NT2/D1 (cell line): ENCODE results near the gene DUSP2.

Experiments
- DNase-seq: peaks from one replicate; pipeline ENCODE4 v3.0.0-alpha.2; 2011; ENCODE audit warnings: low read depth, low spot score
- H3K27me3 ChIP-seq: 2 replicates; pipeline ENCODE4 v1.6.0; 2011; ENCODE audit warnings: mild to moderate bottlenecking; ENCODE audit not compliant: insufficient read length, insufficient read depth
- H3K36me3 ChIP-seq: 2 replicates; pipeline ENCODE4 v1.6.1; 2011; ENCODE audit warnings: mild to moderate bottlenecking, low read length, mixed read lengths; ENCODE audit not compliant: insufficient read depth, insufficient read length
- H3K4me1 ChIP-seq: 2 replicates; pipeline ENCODE4 v1.5.1; 2011; ENCODE audit not compliant: insufficient read depth, insufficient read length
- H3K4me3 ChIP-seq: 2 replicates; pipeline ENCODE4 v1.5.1; 2011; ENCODE audit warnings: low read depth; ENCODE audit not compliant: insufficient read length
- H3K9ac ChIP-seq: 2 replicates; pipeline ENCODE4 v1.6.0; 2011; ENCODE audit warnings: low read depth; ENCODE audit not compliant: insufficient read length
- H3K9me3 ChIP-seq: 2 replicates; pipeline ENCODE4 v1.5.1; 2011; ENCODE audit warnings: mild to moderate bottlenecking, low read length; ENCODE audit not compliant: insufficient read depth
- SUZ12 ChIP-seq: IDR thresholded peaks from 2 replicates; pipeline ENCODE4 v1.6.1; 2011; ENCODE audit not compliant: insufficient read length, insufficient read depth; ENCODE audit errors: extremely low read depth
- YY1 ChIP-seq: IDR thresholded peaks from 2 replicates; pipeline ENCODE4 v1.6.1; 2011; ENCODE audit not compliant: insufficient read length, insufficient read depth
- ZNF274 ChIP-seq: IDR thresholded peaks from 2 replicates; pipeline ENCODE4 v1.6.1; 2011; ENCODE audit warnings: mild to moderate bottlenecking, low read depth, low read length

DUSP2 gene

DNA sequence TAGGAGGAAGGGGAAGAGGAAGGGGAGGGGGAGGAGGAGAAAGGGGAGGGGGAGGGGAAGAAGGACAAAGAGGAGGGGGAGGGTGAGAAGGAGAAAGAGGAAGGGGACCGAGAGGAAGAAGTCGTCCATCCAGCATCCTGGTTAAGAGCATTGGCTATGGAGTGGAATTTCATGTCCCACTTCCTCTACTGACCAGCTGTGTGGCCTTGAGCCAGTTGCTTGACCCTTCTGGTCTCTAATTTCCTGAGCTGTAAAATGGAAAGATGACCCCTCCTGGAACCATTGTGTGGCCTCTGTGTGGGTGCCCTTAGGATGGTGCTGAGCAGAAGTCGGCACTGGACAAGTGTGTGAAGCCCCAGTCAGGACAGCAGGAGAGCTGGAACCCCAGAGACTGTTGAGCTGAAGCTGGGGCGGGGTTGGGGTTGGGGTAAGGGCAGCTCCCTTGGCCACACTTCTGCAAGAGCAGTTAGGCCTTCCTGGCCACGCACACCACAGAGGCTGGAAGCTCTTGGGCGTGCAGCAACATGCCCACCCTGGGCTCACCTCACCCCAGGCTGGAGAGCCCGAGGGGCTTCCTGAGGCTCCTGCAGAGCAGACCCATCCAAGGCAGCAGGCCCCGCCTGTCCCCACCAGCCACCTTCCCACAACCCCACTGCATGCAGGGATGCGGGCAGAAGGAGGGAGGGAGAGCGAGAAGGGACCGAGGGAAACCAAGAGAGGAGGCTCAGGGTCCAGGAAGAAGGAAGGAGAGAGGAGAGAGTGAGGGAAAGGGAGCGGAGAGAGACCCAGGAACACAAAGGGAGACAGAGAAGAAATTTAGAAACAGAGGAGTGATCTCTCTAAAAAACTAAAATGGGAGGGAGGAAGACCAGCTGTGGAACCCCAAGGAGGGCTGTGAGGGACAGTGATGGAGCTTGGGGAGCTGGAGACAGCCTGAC lies 45.1 kb downstream of the DUSP2 start:
- Histone ChIP-seq H3K9me3 (peaks cover 7% of the 10 kb centered on the region; the same call in 1 of the 2 replicates), H3K4me1 (peaks cover 15% of the 10 kb centered on the region), H3K27me3 (no peaks in the 10 kb centered on the region), H3K36me3 (no peaks in the 10 kb centered on the region), H3K9ac (no peak overlapping the region), H3K4me3 (no peak overlapping the region)
- TF ChIP-seq YY1 = no peak
- no peak for TF ChIP-seq ZNF274
- no peak for TF ChIP-seq SUZ12
- DNase-seq = no peak

DNA sequence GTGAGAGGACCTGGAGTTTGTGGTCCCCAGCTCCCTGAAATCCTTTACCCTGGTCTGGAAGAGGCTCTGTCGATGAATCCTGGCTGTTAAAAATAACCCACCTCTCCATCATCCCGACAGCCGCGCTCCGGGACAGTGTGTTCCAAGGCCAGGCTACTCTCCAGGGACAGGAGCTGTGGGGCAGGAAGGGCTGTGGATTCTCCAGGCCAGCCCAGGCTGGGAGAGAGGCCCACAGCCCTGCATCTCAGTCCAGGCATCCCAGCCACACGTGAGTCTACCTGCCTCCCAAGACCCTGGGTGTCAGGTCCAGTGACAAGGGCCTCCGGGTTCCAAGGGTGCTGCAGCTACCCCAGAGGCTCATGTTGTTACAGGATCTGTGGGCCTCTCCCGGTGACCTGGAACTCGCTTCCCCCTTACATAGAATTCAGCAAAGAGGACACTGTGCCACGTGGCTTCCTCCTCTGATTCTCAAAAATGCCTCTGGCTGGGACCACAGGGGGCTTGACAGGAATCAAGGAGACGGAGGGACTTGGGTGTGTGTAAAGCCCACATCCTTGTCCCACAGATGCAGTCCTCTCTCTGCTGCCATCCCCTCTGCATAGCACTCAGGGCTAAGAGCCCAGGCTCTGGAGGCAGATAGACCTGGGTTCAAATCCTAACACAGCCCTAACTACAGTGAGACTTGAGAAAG lies 46.2 kb downstream of the DUSP2 start:
- no peaks in the 10 kb centered on the region for H3K27me3 ChIP-seq
- H3K36me3 ChIP-seq = no peaks in the 10 kb centered on the region
- TF ChIP-seq ZNF274 (no peak), YY1 (no peak), SUZ12 (no peak)
- no peaks in the 10 kb centered on the region for H3K9me3 ChIP-seq
- H3K9ac ChIP-seq = no peak overlapping the region
- DNase-seq = no peak
- H3K4me3 ChIP-seq = no peak overlapping the region
- H3K4me1 ChIP-seq = peaks cover 12% of the 10 kb centered on the region

DNA sequence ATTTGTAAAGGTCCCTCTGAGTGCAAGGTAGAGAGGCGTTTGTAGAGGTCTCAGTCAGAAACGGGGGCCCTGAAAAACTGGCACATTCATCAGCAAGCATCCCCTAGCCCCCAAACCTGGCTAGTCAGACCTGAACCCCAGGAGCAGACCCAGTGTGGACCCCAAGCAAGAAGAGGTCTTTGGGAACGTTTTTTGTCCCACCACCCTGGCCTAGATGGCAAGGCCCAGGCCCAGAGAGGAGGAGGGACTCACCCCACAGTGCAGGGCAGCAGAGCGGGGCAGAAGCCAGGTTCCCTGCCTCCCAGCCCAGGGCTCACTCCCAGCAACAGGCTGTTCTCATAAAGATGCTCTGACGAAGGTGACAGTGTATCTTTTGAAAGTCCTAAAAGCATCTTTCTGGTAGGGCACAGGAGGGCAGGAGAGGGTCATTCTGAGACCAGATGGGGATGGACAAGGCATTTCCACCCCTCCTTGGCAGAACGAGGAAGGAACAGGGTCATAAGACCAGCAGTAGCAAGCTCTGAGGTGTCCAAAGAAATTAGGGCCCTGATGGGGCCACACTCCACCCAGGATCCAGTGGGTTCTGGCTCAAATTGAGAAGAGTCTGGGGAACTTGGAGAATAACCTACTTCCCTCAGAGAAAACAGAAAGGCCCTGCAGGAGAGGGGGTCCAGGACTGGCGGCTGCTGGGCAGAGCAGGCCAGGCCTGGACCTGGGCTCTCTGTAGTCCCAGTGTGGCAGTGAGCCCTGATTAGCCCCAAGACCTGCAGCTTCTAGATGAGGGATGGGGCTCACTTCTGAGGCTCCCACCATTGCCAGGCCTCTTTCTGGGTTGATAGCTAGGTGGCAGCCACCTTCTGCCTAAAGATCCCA lies 47.1 kb downstream of the DUSP2 start:
- no peak overlapping the region for H3K9ac ChIP-seq
- H3K4me3 ChIP-seq = no peak overlapping the region
- no peaks in the 10 kb centered on the region for H3K36me3 ChIP-seq
- TF ChIP-seq ZNF274 (no peak), YY1 (no peak), SUZ12 (no peak)
- no peaks in the 10 kb centered on the region for H3K27me3 ChIP-seq
- DNase-seq = no peak
- peaks cover 6% of the 10 kb centered on the region for H3K4me1 ChIP-seq
- peaks cover 6% of the 10 kb centered on the region for H3K9me3 ChIP-seq

DNA sequence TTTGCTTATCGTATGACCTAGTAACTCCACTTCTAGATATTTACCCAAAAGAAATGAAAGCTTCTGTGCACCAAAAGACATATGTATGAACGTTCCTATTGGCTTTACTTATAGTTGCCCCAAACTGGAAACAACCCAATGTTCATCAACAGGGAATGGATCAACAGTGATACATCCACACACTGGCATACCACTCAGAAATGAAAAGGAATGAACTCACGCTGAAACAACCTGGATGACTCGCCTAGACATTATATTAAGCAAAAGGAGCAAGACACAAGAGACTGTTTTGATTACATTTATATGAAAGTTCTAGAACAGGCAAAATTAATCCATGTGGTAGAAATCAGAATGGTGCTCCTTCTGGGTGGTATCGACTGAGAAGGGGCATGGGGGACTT lies 47.8 kb downstream of the DUSP2 start:
- TF ChIP-seq ZNF274 (no peak), SUZ12 (no peak), YY1 (no peak)
- H3K4me3 ChIP-seq = no peak overlapping the region
- no peaks in the 10 kb centered on the region for H3K36me3 ChIP-seq
- no peak overlapping the region for H3K9ac ChIP-seq
- H3K4me1 ChIP-seq = peaks cover 5% of the 10 kb centered on the region
- no peak for DNase-seq
- H3K9me3 ChIP-seq = peaks cover 13% of the 10 kb centered on the region
- no peaks in the 10 kb centered on the region for H3K27me3 ChIP-seq

DNA sequence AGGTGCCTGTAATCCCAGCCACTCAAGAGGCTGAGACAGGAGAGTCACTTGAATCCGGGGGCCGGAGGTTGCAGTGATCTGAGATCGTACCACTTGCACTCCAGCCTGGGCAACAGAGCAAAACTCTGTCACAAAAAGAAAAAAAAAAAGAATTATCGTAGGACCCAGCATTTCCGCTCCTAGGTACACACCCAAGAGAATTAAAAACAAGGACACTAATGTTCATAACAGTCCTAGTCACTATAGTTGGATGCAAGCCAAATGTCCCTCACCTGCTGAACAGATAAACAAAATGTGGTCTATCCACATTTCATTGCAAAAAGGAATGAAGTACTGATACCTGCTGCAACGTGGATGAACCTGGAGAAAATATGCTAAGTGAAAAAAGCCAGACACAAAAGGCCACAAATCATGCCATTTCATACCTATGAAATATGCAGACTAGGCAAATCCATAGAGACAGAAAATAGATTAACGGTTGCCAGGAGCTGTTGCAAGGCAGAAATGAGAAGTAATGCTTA lies 50.1 kb downstream of the DUSP2 start:
- TF ChIP-seq YY1 (no peak), ZNF274 (no peak), SUZ12 (no peak)
- peaks cover 13% of the 10 kb centered on the region for H3K9me3 ChIP-seq
- H3K27me3 ChIP-seq = no peaks in the 10 kb centered on the region

DNA sequence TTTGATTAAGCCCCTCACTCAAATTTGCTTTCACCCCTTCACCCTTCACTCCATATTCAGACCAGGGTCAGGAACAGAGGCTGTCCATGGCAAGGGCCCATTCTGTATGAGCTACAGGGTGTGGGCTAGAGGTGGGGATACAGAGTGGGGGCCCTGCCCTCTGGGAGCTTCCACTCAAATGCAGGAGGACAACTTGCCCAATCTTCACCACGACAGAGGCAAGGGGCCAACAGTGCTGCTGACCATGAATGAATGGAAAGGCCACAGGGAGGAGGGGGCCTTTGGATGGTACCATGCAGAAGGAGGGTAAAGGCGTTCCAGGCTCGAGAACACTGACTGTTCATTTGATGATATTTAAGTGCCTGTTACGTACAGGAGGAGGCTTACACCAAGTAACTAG lies 51.7 kb downstream of the DUSP2 start:
- Histone ChIP-seq H3K4me3 (no peak overlapping the region), H3K4me1 (peaks cover 28% of the 10 kb centered on the region), H3K27me3 (no peaks in the 10 kb centered on the region), H3K36me3 (no peaks in the 10 kb centered on the region), H3K9ac (no peak overlapping the region), H3K9me3 (peaks cover 13% of the 10 kb centered on the region)
- DNase-seq = no peak
- TF ChIP-seq SUZ12 (no peak), YY1 (no peak), ZNF274 (no peak)

More for the DNA sequence above, 50.1 kb downstream of the DUSP2 start:
- H3K36me3 ChIP-seq = no peaks in the 10 kb centered on the region
- no peak overlapping the region for H3K9ac ChIP-seq
- no peak for DNase-seq
- peaks cover 16% of the 10 kb centered on the region for H3K4me1 ChIP-seq
- no peak overlapping the region for H3K4me3 ChIP-seq
